Measurements from ENCODE around the gene CTPS2.

- TF ChIP-seq POLR2A (IDR thresholded peaks at IDR 0.05) (no peak), CTCF (IDR thresholded peaks at IDR 0.05) (no peak), POLR2AphosphoS5 (IDR thresholded peaks at IDR 0.05) (no peak)
These were observed 138.7 kb downstream of the CTPS2 start for GRCh38 chrX:16573781-16574180.

Measured in stomach (tissue), 4 donors.